22Rv1 (cell line): ENCODE data around the gene NINJ2.

ENCODE experiments used
- H3K27ac ChIP-seq: fragments of 450-650 bp; 2 replicates; pipeline ENCODE4 v1.5.1; 2017
- CTCF ChIP-seq: fragments of 450-650 bp; IDR thresholded peaks from 2 replicates; pipeline ENCODE4 v1.5.1; 2017; ENCODE audit warnings: mild to moderate bottlenecking
- ZFX ChIP-seq: fragments of 450-650 bp; IDR thresholded peaks from 2 replicates; pipeline ENCODE4 v1.6.1; 2017; ENCODE audit warnings: antibody characterized with exemption, borderline replicate concordance

The NINJ2 gene

GRCh38 chr12:615620-616019, 47.6 kb downstream of the NINJ2 start:
- TF ChIP-seq ZFX = no peak
- TF ChIP-seq CTCF = no peak
- no peak overlapping the region for H3K27ac ChIP-seq

- TF ChIP-seq ZFX = no peak
- TF ChIP-seq CTCF = peak; percentile 14; the same call in 1 of the 2 replicates
- no peak overlapping the region for H3K27ac ChIP-seq
Observed at GRCh38 chr12:614411-614970, 48.8 kb downstream of the NINJ2 start.

GRCh38 chr12:613996-614395, 49.2 kb downstream of the NINJ2 start:
- TF ChIP-seq ZFX (no peak), CTCF (no peak)
- H3K27ac ChIP-seq = no peak overlapping the region

GRCh38 chr12:612886-613285, 50.4 kb downstream of the NINJ2 start:
- TF ChIP-seq CTCF (no peak), ZFX (no peak)
- H3K27ac ChIP-seq = no peak overlapping the region

- H3K27ac ChIP-seq = no peak overlapping the region
- TF ChIP-seq CTCF = no peak
- no peak for TF ChIP-seq ZFX
Observed at GRCh38 chr12:612293-612692, 51.0 kb downstream of the NINJ2 start.

- no peak overlapping the region for H3K27ac ChIP-seq
- no peak for TF ChIP-seq ZFX
Observed at GRCh38 chr12:611721-612120, 51.5 kb downstream of the NINJ2 start.

- TF ChIP-seq CTCF (no peak), ZFX (no peak)
- no peak overlapping the region for H3K27ac ChIP-seq
Observed at GRCh38 chr12:608921-609320, 54.3 kb downstream of the NINJ2 start.

- TF ChIP-seq ZFX = no peak
- TF ChIP-seq CTCF = no peak
- no peak overlapping the region for H3K27ac ChIP-seq
Observed at GRCh38 chr12:608413-608812, 54.8 kb downstream of the NINJ2 start.
